KMS-11 (cell line): Measurements from ENCODE around the gene SRRM2.

ENCODE experiments used
- H2AFZ ChIP-seq: fragments of 200-600 bp; sonication (generic); 2 replicates; pipeline ENCODE4 v1.6.1; 2016; ENCODE audit warnings: antibody characterized with exemption, mixed run types, low read depth
- H3K27ac ChIP-seq: fragments of 200-600 bp; sonication (generic); 2 replicates; pipeline ENCODE4 v1.6.1; 2016; ENCODE audit warnings: mild to moderate bottlenecking, mixed run types
- H3K27me3 ChIP-seq: fragments of 200-600 bp; sonication (generic); 2 replicates; pipeline ENCODE4 v1.6.1; 2017; ENCODE audit warnings: mild to moderate bottlenecking, low read depth, mixed run types, moderate library complexity; ENCODE audit not compliant: insufficient read depth
- H3K36me3 ChIP-seq: fragments of 200-600 bp; sonication (generic); 2 replicates; pipeline ENCODE4 v1.6.1; 2017; ENCODE audit warnings: mild to moderate bottlenecking, mixed run types; ENCODE audit not compliant: insufficient read depth
- H3K4me1 ChIP-seq: fragments of 200-600 bp; sonication (generic); 2 replicates; pipeline ENCODE4 v1.6.1; 2016; ENCODE audit warnings: mild to moderate bottlenecking, low read depth, mixed run types; ENCODE audit not compliant: poor library complexity, severe bottlenecking
- H3K4me2 ChIP-seq: fragments of 200-600 bp; sonication (generic); 2 replicates; pipeline ENCODE4 v1.7.0; 2016; ENCODE audit warnings: mild to moderate bottlenecking, mixed run types
- H3K4me3 ChIP-seq: fragments of 200-600 bp; sonication (generic); IDR thresholded peaks from 2 replicates; pipeline ENCODE4 v1.6.1; 2017; ENCODE audit warnings: low read depth, low read length, mixed read lengths; ENCODE audit not compliant: insufficient read depth
- H3K79me2 ChIP-seq: fragments of 200-600 bp; sonication (generic); 2 replicates; pipeline ENCODE4 v1.6.1; 2016; ENCODE audit warnings: low read depth, mixed run types; ENCODE audit not compliant: insufficient read depth
- H3K9ac ChIP-seq: fragments of 200-600 bp; sonication (generic); 2 replicates; pipeline ENCODE4 v1.6.1; 2016; ENCODE audit warnings: mild to moderate bottlenecking, mixed run types
- H4K20me1 ChIP-seq: fragments of 200-600 bp; sonication (generic); 2 replicates; pipeline ENCODE4 v1.6.1; 2016; ENCODE audit warnings: mild to moderate bottlenecking, mixed run types; ENCODE audit not compliant: insufficient read depth
- TF ChIP-seq, protein P1 (sequence below): fragments of 200-600 bp; sonication (generic); conservative IDR thresholded peaks from 2 replicates; pipeline ENCODE4 v1.6.1; 2017; ENCODE audit warnings: low read depth, mild to moderate bottlenecking, antibody characterized with exemption, low read length, moderate library complexity, mixed read lengths

Gene SRRM2

DNA sequence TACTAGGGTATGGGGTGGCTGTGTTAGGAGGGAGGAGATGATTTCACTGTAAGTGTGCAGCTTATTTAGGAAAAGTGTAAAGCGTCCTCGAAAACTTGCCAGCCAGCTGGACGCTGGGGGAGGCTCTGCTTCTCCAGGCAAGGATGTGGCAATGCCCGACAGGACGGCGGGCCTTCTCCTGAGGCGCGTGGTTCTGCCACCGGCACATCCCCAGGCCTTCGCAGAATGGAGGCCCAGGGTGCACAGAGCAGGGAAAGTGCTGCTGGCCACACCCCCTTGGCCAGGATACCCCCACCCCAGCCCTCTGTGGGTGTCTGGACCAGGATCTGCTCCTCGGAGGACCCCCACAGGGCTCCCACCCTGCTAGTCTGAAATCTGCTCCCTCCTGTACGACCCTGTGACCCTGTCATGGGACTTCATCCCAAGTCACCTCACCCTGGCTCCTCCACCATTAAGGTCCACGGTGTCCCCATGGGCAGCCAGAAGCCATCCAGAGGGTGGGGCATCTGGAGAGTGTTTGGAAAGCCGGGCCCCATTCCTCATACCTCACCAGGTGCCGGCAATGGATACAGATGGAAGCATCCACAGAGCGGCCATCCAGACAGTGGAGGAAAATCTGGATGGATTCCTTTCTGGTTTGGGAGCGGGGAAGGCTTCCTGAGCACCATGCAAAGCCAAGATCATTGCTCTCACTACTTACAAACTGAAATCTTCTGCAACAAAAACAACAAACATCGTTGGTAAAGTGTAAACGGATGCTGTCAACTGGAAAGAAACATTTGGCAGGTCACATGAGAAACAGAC, 9.2 kb upstream of the SRRM2 start:
- Histone ChIP-seq H3K36me3 (no peaks in the 10 kb centered on the region), H3K9ac (no peak overlapping the region), H3K79me2 (no peaks in the 10 kb centered on the region), H3K4me2 (no peak overlapping the region), H3K4me1 (no peaks in the 10 kb centered on the region), H3K4me3 (no peak overlapping the region), H3K27ac (no peak overlapping the region), H2AFZ (no peak overlapping the region), H4K20me1 (no peaks in the 10 kb centered on the region), H3K27me3 (0 out of 2 replicates have a peak, but pooled peaks cover 4% of the 10 kb centered on the region)
- TF ChIP-seq, protein P1, sequence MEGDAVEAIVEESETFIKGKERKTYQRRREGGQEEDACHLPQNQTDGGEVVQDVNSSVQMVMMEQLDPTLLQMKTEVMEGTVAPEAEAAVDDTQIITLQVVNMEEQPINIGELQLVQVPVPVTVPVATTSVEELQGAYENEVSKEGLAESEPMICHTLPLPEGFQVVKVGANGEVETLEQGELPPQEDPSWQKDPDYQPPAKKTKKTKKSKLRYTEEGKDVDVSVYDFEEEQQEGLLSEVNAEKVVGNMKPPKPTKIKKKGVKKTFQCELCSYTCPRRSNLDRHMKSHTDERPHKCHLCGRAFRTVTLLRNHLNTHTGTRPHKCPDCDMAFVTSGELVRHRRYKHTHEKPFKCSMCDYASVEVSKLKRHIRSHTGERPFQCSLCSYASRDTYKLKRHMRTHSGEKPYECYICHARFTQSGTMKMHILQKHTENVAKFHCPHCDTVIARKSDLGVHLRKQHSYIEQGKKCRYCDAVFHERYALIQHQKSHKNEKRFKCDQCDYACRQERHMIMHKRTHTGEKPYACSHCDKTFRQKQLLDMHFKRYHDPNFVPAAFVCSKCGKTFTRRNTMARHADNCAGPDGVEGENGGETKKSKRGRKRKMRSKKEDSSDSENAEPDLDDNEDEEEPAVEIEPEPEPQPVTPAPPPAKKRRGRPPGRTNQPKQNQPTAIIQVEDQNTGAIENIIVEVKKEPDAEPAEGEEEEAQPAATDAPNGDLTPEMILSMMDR, result no peak

- no peak overlapping the region for H3K4me3 ChIP-seq
- 0 out of 2 replicates have a peak, but pooled peaks cover 4% of the 10 kb centered on the region for H3K27me3 ChIP-seq
- no peaks in the 10 kb centered on the region for H3K4me1 ChIP-seq
- H3K4me2 ChIP-seq, result no peak overlapping the region
- no peak overlapping the region for H3K27ac ChIP-seq
- H3K9ac ChIP-seq, result no peak overlapping the region
- no peaks in the 10 kb centered on the region for H4K20me1 ChIP-seq
- H3K36me3 ChIP-seq, result no peaks in the 10 kb centered on the region
- no peak overlapping the region for H2AFZ ChIP-seq
- TF ChIP-seq, protein P1, result no peak
- H3K79me2 ChIP-seq, result no peaks in the 10 kb centered on the region
Observed at GRCh38 chr16:2744711-2745110, 7.7 kb upstream of the SRRM2 start.

DNA sequence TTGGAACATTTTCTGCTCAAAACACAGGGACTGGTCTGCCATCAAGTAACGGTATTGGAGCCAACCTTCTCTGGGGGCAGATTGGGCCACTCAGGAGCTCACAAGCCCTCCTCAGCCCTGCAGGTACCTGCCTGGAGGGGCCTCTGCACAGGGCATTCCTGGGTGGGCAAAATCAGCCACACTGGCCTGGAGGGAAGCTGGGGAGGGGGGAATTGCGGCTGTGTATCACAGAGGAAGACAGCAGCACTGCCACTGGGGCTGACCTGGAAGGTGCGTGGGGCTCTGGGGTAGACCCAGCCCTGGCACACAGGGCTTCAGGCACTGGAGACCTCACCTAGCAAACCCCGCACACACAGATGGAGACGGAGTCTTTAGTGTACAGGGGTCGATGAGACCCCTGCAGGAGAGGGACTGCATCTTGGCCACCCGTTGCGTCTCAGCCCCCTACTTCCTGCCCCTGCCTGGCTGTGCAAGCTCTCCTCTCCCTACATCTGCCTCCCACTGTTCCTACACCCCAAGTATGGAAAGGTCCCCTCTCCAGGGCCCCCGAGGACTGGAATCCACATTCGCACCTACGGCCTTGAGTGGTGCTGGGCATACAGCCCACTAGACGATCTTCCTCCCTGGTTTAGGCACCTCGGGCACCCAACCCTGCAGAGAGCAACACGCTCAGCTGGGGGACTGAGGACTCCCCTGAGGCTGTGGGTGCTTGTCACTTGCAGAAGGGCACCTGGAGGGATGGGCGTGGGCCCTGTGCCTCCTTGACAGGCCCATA, 7.1 kb upstream of the SRRM2 start:
- H3K27ac ChIP-seq, result no peak overlapping the region
- no peak overlapping the region for H2AFZ ChIP-seq
- no peaks in the 10 kb centered on the region for H3K4me1 ChIP-seq
- no peaks in the 10 kb centered on the region for H3K79me2 ChIP-seq
- H3K27me3 ChIP-seq, result 0 out of 2 replicates have a peak, but pooled peaks cover 4% of the 10 kb centered on the region
- no peak overlapping the region for H3K9ac ChIP-seq
- no peaks in the 10 kb centered on the region for H3K36me3 ChIP-seq
- H3K4me3 ChIP-seq, result no peak overlapping the region
- no peak overlapping the region for H3K4me2 ChIP-seq
- TF ChIP-seq, protein P1, result no peak
- no peaks in the 10 kb centered on the region for H4K20me1 ChIP-seq

DNA sequence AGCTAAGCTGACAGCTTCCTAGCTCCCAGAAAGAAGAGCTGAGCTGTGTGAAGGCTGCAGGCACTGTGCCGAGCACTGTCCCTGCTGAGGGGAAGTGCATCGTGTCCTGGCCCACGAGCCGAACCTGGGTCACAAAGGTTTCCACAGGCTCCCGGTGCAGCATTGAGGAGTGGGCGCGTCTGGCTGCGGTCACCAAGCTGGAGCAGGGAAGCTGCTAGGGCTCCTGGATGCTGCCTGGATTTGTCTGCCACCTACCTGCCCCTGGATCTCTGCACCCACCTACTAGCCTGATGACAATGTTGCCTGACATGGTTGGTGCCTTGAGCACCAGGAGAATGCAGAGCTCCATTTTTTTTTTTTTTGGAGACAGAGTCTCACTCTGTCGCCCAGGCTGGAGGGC, 6.5 kb upstream of the SRRM2 start:
- H3K36me3 ChIP-seq, result no peaks in the 10 kb centered on the region
- H3K9ac ChIP-seq, result no peak overlapping the region
- H3K27ac ChIP-seq, result no peak overlapping the region
- H3K4me1 ChIP-seq, result no peaks in the 10 kb centered on the region
- H3K27me3 ChIP-seq, result 0 out of 2 replicates have a peak, but pooled peaks cover 4% of the 10 kb centered on the region
- no peak overlapping the region for H3K4me2 ChIP-seq
- no peaks in the 10 kb centered on the region; the same call in 1 of the 2 replicates for H3K79me2 ChIP-seq
- no peak overlapping the region for H2AFZ ChIP-seq
- TF ChIP-seq, protein P1, result no peak
- H3K4me3 ChIP-seq, result no peak overlapping the region
- H4K20me1 ChIP-seq, result no peaks in the 10 kb centered on the region
